A549 (cell line): ENCODE measurements around the gene TRIM73. TPM values are rescaled to one million over a fixed set of nuclear protein-coding genes. Genes with fewer than 3 reads are reported as not detected.
"Not testable (repeated sequence)": the region's sequence is repeated elsewhere in the genome, so short reads cannot be mapped to it uniquely, and the experiment has no call there.

ENCODE experiments used
- ATAC-seq, 2 experiments: fragments of 200-7000 bp in 1 of 2; fragments of >200 bp in 1 of 2; cut with Nextera tagmentation in 1 of 2; cut with Tn5 transposase in 1 of 2; 3 replicates each; pipeline versions ENCODE4 v1.8.0 to v1.9.1; 2018 to 2020; ENCODE audit warnings: mild to moderate bottlenecking in 1 of 2, moderate library complexity in 1 of 2
- CTCF ChIA-PET: fragments of 300-600 bp; sonication (Branson Sonifier 250); formaldehyde crosslinking; extraction: SDS; loops from one replicate; lab custom pipeline; 2021; ENCODE audit warnings: antibody characterized with exemption, inconsistent platforms; lab: Yijun Ruan, JAX
- POLR2A ChIA-PET: fragments of 350-600 bp; formaldehyde crosslinking; extraction: SDS; loops from one replicate; lab custom pipeline; 2021; ENCODE audit warnings: antibody characterized with exemption, inconsistent platforms; lab: Yijun Ruan, JAX
- DNase-seq, 2 experiments: peaks; one replicate each; pipeline versions ENCODE4 v3.0.0 to v3.0.0-alpha.2; 2011 to 2016; ENCODE audit warnings: low read depth in 1 of 2, low spot score in 1 of 2
- FAIRE-seq: peaks from 2 replicates; lab custom pipeline; 2011; peaks lifted over from hg19 to GRCh38; lab: Jason Lieb, UNC
- H3K27ac ChIP-seq, 2 experiments: fragments of >200 bp; sonication (Bioruptor Twin); formaldehyde crosslinking; 3 replicates each; pipeline ENCODE4 v1.5.1; 2016 to 2017
- H3K4me1 ChIP-seq: fragments of >200 bp; sonication (Bioruptor Twin); formaldehyde crosslinking; 3 replicates; pipeline ENCODE4 v1.6.1; 2016
- H3K4me2 ChIP-seq: fragments of >200 bp; sonication (Bioruptor Twin); formaldehyde crosslinking; 3 replicates; pipeline ENCODE4 v1.6.1; 2016
- H3K4me3 ChIP-seq: fragments of >200 bp; sonication (Bioruptor Twin); formaldehyde crosslinking; 3 replicates; pipeline ENCODE4 v1.5.1; 2016
- H3K9me3 ChIP-seq: fragments of >200 bp; sonication (Bioruptor Twin); formaldehyde crosslinking; 3 replicates; pipeline ENCODE4 v1.6.1; 2016
- WGBS: methylation state at CpG from one replicate; pipeline ENCODE4 v1.1.6; 2017; ENCODE audit errors: missing lambda C conversion rate; 5-methylcytosine and 5-hydroxymethylcytosine counted together
- polyA plus RNA-seq, 4 experiments: library from polyadenylated mRNA; depleted of rRNA in 3 of 4; stranded (reverse); fragments of >200 nt; fragmentation: RNase III in 1 of 4; extraction: RNeasy Plus Mini Kit Qiagen cat#74134 plus additional on column Dnase treatment in 1 of 4; gene quantifications; 2 replicates in 3 of 4; 3 replicates in 1 of 4; pipeline ENCODE4 v1.2.3, GENCODE V29; 2011 to 2017

The TRIM73 gene
- polyA plus RNA-seq, 2 of the 4 experiments (the other 2 are of a cell fraction), result 0.63 to 2.5 TPM

DNA sequence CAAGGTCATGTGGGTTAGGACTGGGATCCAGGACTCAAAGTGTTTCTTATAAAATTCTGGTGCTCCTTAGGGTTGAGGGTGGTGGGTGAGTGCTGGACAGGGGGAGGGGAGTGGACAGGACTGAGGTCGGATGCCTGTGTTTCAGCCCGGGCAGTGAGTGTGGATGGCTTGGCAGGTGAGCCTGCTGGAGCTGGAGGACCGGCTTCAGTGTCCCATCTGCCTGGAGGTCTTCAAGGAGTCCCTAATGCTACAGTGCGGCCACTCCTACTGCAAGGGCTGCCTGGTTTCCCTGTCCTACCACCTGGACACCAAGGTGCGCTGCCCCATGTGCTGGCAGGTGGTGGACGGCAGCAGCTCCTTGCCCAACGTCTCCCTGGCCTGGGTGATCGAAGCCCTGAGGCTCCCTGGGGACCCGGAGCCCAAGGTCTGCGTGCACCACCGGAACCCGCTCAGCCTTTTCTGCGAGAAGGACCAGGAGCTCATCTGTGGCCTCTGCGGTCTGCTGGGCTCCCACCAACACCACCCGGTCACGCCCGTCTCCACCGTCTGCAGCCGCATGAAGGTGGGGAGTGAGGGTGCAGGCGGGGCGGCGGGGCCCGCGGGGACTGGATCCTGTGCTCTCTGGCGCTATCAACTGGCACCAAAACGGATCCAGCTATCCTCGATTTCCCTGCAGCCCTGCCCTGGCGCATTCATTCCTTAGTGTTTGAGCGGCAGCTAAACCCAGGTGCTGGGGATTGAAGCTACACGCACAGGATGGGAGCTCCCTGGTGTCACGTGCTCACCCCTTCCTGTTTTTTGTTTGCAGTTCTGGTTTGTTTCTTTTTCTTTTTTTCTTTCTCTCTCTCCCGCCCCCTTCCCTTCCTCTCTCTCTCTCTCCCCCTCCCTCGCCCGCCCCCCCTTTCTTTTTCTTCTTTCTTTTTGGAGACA lies 3.6 kb downstream of the TRIM73 start:
- WGBS, result no CpG with 5 or more reads among the region's 34 CpGs
- ATAC-seq, result peak; percentile 21 to 23; a peak in 5 of 6 replicates
- H3K4me1 ChIP-seq, H3K4me3 ChIP-seq, CTCF ChIA-PET, DNase-seq, FAIRE-seq, POLR2A ChIA-PET, H3K9me3 ChIP-seq, H3K27ac ChIP-seq, H3K4me2 ChIP-seq: not testable (repeated sequence)

DNA sequence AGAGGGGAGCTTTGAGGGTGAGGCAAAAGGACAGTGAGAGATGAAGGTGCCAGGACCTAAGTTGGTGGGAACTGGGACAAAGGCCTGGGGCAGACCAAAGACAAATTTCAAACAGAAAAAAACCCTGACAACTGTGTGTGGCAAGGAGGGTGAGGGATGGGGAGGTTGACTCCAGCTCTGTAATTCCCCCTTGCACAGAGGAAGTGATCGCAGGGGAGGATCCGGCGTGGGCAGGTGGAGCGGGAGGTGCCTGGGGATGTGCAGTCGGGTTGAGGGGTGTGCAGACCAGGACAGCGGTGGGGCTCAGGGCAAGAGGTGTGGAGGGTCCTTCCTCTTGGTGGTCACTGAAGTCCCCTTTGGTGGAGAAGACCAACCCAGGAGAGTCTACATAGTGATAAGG lies 5.1 kb downstream of the TRIM73 start:
- no CpG with 5 or more reads among the region's 6 CpGs for WGBS
- CTCF ChIA-PET, POLR2A ChIA-PET, H3K4me3 ChIP-seq, H3K27ac ChIP-seq, FAIRE-seq, DNase-seq, H3K4me1 ChIP-seq, H3K9me3 ChIP-seq, ATAC-seq, H3K4me2 ChIP-seq: not testable (repeated sequence)

DNA sequence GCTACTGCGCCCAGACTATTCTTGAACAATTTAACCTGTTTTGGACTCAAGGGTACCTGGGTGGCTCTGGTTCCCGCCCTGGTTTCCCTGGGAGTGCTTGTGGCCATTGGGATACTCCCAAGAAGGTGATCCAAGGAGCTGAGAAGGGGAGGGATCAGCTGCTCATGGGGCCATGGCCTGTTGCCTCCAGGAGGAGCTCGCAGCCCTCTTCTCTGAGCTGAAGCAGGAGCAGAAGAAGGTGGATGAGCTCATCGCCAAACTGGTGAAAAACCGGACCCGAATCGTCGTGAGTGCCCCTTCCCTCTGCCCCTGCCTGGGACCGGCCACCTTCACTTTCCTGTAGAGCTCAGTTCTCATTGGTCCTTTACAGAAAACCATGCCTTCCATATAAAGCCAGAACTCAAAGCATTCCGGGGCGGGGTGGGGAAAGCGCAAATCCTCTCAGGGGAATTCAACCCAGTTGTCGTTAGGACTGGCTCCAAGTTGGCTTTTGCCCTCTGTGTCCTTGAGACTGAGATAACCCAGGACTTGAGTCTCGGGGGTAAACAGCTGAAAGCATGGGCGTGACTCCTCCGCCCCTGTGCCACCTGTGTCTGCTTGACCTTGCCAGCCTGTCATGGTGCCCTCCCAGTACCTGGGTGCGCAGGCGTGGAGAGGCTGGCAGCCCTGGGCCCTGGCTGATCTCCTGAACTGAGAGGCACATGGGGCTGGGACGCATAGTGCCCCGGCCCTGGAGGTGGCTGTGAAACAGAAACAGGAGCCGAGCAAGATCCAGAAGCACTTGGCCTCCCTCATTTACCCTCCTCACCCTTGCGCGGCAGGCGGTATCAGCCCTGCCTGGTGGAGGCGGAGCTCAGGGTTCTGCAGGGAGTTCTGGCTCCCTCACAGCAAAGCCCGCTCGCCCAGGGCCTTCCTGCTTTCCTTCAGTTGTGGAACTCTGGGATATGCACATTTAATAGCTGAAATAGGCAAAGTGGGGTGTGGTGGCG lies 8.3 kb downstream of the TRIM73 start:
- FAIRE-seq, H3K4me2 ChIP-seq, POLR2A ChIA-PET, H3K9me3 ChIP-seq, DNase-seq, H3K4me3 ChIP-seq, CTCF ChIA-PET, H3K4me1 ChIP-seq, ATAC-seq, H3K27ac ChIP-seq: not testable (repeated sequence)
- WGBS, result no CpG with 5 or more reads among the region's 28 CpGs

DNA sequence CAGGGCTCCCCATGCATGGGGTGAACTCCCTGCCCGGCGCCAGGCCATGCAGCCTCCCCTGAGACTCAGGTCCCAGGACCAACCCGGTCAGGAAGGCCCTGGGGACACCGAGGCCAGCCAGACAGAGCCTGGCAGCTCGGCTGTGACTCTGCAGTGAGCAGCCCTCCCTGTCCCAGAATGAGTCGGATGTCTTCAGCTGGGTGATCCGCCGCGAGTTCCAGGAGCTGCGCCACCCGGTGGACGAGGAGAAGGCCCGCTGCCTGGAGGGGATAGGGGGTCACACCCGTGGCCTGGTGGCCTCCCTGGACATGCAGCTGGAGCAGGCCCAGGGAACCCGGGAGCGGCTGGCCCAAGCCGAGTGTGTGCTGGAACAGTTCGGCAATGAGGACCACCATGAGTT lies 9.2 kb downstream of the TRIM73 start:
- DNase-seq, FAIRE-seq, CTCF ChIA-PET, H3K4me1 ChIP-seq, H3K27ac ChIP-seq, H3K4me2 ChIP-seq, H3K9me3 ChIP-seq, POLR2A ChIA-PET, H3K4me3 ChIP-seq: not testable (repeated sequence)
- peak; percentile 62 to 89 for ATAC-seq
- WGBS, result 100% methylated on average over 1 of the region's 18 CpGs

DNA sequence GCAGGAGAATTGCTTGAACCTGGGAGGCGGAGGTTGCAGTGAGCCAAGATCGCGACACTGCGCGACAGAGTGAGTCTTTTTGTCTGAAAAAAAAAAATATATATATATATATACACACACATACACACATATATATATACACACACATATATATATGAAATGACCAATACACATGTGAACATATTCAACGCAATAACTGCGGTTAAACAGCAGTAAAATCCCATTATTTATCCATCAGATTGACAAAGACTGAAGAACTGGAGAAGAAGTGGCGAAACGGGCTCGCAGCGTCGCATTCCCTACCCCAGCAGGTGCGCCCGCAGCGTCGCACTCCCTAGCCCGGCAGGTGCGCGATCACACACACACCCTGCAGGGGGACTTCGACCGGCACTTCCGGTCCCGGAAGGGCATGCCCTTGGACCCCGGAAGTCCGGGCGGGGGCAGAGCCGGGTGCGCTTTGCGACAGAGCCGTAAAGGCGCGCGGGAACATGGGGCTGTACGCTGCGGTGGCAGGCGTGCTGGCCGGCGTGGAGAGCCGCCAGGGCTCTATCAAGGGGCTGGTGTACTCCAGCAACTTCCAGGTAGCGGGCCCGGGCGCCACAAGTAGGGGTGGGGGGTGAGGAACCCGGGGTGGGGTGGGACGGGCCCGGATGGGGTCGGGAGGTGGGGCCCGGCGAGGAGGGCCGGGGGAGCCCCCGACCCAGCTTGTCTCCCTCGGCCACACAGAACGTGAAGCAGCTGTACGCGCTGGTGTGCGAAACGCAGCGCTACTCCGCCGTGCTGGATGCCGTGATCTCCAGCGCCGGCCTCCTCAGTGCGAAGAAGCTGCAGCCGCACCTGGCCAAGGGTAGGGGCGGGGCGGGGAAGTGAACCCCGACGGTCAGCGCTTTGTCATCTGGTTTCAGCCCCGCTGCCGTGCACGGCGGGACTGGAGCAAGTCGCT lies 14.7 kb downstream of the TRIM73 start:
- Histone ChIP-seq H3K27ac (peak overlapping the region in 1 of 2 experiments; percentile 67; a peak in 2 of 6 replicates), H3K4me3 (peak overlapping the region; percentile 37; the same call in 1 of the 3 replicates)
- FAIRE-seq, POLR2A ChIA-PET, CTCF ChIA-PET, DNase-seq, H3K4me1 ChIP-seq, H3K4me2 ChIP-seq, H3K9me3 ChIP-seq: not testable (repeated sequence)
- WGBS, result 80% methylated on average over 7 of the region's 74 CpGs
- peak; percentile 84 to 93 for ATAC-seq

DNA sequence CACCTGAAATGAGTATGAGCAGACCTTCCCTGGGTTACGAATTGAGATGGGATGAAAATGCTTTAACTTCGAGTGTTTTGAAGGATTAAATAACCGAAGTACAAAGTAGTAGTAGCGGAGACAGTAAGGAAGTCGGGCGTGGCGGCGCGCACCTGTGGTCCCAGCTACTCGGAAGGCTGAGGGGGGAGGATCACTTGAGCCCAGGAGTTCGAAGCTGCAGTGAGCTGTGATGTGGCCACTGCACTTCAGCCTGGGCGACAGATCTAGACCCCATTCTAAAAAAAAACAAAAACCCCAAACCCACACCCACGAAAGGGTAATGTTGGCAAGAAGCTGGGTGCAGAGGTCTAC lies 15.4 kb downstream of the TRIM73 start:
- H3K27ac ChIP-seq, POLR2A ChIA-PET, DNase-seq, H3K4me3 ChIP-seq, H3K4me2 ChIP-seq, H3K4me1 ChIP-seq, H3K9me3 ChIP-seq, CTCF ChIA-PET, FAIRE-seq: not testable (repeated sequence)
- WGBS, result no CpG with 5 or more reads among the region's 13 CpGs
- ATAC-seq, result peak in 1 of 2 experiments; percentile 10; a peak in 3 of 6 replicates

DNA sequence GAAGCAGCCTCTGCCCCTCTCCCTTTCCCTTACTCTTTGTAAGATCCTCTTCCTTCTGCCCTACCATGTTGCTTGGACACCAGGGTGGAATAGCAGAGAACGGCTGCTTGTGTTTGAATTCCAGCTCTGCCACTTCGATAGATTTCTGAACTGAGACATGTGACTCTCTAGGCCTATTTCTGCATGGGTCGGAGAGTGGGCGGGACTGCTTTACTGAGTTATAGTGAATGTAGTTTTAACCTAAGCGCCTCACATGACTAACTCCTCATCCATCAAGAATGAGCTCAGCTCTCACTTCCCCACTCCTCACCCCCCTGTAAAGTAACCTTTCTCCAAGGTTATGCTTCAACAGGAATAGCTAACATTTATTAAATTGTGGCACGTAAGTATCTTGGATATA lies 18.8 kb downstream of the TRIM73 start:
- DNase-seq, H3K4me2 ChIP-seq, FAIRE-seq, CTCF ChIA-PET, H3K4me1 ChIP-seq, H3K4me3 ChIP-seq, ATAC-seq, POLR2A ChIA-PET, H3K27ac ChIP-seq, H3K9me3 ChIP-seq: not testable (repeated sequence)
- WGBS, result 88% methylated on average over 5 of the region's 6 CpGs

DNA sequence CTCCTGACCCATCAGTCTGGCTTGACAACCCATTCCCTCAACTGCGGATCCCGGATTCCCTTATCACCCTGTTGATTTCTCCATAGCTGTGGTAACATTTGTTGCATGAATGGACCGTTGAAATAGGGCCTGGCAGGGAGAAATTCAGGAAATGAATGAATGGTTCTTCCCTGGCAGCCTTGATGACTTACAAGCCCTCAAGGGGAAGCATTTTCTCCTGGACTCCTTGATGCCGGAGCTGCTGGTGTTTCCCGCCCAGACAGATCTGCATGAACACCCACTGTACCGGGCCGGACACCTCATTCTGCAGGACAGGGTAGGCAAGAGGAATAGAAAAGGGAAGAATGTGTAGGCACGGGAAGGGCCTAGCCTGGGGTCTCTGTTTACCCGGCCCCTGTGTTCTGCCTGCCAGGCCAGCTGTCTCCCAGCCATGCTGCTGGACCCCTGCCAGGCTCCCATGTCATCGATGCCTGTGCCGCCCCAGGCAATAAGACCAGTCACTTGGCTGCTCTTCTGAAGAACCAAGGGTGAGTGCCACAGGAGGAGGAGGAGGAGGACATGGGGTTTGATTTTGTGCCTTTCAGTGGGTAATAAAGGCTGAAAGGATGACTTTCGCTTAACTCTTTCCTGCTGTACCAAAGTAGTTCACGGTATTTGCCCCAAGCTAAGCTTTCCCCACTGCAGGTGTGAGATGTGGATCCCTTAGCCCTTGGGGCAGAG lies 19.4 kb downstream of the TRIM73 start:
- CTCF ChIA-PET, H3K9me3 ChIP-seq, H3K27ac ChIP-seq, ATAC-seq, H3K4me2 ChIP-seq, H3K4me3 ChIP-seq, DNase-seq, H3K4me1 ChIP-seq, FAIRE-seq, POLR2A ChIA-PET: not testable (repeated sequence)
- 87% methylated on average over 10 of the region's 13 CpGs for WGBS

DNA sequence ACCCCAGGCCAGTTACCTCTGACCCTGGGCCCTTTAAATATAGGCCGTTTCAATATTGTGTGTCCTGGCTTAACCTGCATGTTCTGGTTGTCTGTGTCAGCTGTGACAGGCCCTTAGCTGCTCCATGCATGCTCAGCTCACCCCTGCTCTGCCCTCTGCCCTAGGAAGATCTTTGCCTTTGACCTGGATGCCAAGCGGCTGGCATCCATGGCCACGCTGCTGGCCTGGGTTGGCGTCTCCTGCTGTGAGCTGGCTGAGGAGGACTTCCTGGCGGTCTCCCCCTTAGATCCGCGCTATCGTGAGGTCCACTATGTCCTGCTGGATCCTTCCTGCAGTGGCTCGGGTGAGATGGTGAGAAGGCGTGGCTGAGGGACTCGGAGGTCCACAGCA lies 20.0 kb downstream of the TRIM73 start:
- CTCF ChIA-PET, H3K9me3 ChIP-seq: not testable (repeated sequence)

More for the DNA sequence above, 20.0 kb downstream of the TRIM73 start:
- H3K27ac ChIP-seq, ATAC-seq, DNase-seq, FAIRE-seq, H3K4me3 ChIP-seq, H3K4me2 ChIP-seq, POLR2A ChIA-PET, H3K4me1 ChIP-seq: not testable (repeated sequence)
- WGBS, result 95% methylated on average over 10 of the region's 11 CpGs
